Measurements from ENCODE around the gene SESN3.
"Not testable (repeated sequence)": the region's sequence is repeated elsewhere in the genome, so short reads cannot be mapped to it uniquely, and the experiment has no call there.

Gene SESN3

DNA sequence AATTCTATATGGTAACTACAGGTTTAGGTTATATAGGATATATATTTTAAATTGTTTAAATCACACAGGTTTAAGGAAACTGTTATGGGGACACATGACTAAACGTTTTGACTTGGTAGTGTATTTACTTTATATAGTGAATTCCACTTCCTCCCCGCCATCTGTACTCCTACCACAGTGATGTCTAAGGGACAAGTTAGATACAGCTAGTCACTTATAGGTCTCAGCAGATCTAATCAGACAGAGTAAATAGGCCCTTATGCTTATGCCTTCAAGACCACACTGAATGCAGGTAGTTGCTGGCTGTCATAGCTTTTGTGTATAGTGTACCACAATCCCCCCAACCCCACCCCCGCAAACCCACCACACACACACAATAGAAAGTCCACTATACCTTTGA lies 8.2 kb downstream of the SESN3 start:
- DNase-seq = no peak

GRCh38 chr11:95219599-95219998 lies 11.4 kb downstream of the SESN3 start:
- no peak for DNase-seq

DNA sequence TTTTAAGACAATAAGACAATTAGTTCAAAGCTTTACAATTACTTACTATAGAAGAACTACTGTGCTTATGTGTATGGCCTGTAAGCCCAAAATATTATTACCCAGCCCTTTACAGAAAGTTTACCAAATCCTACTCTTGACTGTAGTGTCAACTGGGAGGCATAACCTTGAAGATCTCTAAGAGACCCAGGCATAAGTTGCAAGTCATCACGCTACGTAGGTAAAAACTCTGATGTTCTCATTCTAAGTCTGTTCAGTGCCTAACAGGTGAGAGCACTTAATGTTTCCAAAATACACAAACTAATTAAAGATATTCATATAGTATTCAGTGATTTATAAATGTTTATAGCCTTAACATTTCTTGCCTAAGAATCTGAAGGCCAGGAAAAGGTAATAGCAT lies 12.9 kb downstream of the SESN3 start:
- no peak for DNase-seq

DNA sequence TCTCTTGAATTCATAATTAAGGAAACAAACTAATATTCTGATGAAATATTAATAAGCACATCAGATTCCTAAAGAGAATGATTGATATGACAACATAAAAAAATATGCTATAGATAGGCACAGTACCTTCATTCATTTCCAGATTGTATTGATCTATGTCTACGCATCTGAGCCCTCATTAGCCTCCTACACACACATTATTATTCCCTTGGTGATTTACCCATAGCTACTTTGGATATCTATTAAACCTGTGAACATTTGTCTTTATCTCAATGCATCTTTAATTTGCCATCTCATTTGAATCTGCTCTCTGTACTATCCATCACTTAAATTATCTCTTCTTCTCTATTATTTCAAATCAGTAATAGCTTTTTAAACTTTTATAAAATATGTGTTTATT lies 18.4 kb downstream of the SESN3 start:
- no peak for DNase-seq

- not testable (repeated sequence) for DNase-seq
Observed at GRCh38 chr11:95209535-95209934, 21.5 kb downstream of the SESN3 start.

DNA sequence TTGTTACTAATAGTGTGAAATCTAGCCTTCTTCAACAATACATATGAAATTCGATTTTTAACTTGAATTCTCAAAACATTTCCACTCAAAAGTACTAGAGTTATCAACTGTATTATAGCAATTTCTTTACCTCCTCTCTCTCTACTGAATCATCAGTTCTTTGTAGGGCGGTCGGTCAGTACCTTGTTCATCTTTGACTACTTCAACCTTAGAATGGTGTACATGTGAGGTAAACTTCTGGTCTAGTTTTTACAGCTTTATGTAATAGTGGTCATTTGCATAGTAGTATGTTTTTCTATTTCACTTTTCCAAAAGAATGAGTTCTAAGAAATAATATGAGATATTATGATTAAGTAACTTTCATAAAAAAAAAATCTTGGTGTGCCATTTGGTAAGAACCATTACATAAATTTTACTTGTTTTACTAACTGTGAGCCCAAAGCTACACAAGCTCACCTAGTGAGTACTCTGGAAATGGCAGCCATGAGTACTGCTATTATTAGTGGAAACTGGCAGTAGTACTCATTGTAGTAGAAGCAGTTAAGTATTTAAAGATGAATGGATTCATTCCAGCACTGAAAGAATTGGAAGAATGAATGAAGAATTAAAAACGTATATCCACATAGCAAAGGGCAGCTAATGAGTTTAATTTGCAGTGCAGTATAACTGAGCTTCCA lies 30.1 kb downstream of the SESN3 start:
- no peak for DNase-seq

- DNase-seq = no peak
Observed at GRCh38 chr11:95195831-95196230, 35.2 kb downstream of the SESN3 start.

GRCh38 chr11:95193541-95193940 lies 37.5 kb downstream of the SESN3 start:
- DNase-seq = no peak

DNA sequence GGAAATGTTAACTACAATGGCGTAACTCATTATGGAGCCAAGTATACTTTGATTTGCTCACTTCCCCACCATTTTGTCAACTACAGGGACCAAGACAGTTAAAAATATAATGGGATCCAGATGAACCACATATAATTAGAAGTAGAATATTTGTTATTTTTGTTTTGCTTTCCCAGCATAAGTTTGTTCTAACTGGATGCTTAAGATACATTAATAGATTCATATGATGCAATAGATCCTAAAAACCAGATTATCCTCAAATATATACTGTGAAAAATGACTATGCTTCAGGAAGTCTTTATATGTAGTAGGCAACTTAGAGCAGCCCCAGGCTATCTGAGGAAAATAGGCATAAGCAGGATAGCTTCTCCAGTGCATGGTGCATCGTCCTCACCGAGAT lies 38.3 kb downstream of the SESN3 start:
- peak in 1 of 58 donors; percentile 3 for DNase-seq

- no peak for DNase-seq
Observed at GRCh38 chr11:95187723-95188122, 43.3 kb downstream of the SESN3 start.

- no peak for DNase-seq
Observed at GRCh38 chr11:95182397-95182796, 48.6 kb downstream of the SESN3 start.

GRCh38 chr11:95175818-95176380 lies 55.1 kb downstream of the SESN3 start:
- no peak for DNase-seq

DNA sequence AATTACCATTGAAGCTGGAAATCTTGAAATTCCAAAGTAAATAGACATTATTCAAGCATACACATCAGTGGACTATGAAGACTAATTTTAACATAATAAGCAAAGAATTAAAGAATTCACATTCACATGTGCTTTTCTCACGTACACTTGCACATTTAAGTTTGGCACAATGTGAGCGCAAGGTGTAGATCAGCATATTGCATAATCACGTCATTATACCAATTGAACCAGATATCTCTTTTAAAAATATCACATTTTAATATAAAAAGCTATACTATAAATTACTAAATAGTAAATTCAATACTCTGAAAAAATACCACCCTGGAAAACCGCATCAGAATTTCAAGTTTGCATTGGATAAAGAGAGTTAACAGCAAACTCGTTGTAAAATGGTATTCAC lies 60.7 kb downstream of the SESN3 start:
- no peak for DNase-seq

- no peak for DNase-seq
Observed at GRCh38 chr11:95166781-95167180, 64.2 kb downstream of the SESN3 start.

- DNase-seq = no peak
Observed at GRCh38 chr11:95165638-95166037, 65.4 kb downstream of the SESN3 start.

DNA sequence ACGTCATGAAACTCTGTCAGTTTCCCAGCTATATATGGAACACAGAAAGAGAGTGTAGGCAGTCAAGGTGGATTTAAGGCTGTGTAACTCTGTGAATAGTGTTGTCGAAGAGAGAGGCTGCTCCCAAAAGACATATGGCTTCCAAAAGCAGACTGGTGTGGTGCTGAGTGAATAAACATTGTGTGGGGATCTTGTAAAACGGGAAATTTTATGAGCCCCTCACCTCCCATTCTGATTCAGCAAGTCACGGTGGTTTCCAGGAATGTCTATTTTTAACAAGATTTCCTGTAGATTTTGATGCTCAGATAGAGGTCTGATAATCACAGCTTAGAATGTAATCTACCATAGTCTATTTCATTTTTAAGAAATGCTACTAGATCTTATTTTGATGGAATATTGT lies 67.9 kb downstream of the SESN3 start:
- DNase-seq = no peak

DNA sequence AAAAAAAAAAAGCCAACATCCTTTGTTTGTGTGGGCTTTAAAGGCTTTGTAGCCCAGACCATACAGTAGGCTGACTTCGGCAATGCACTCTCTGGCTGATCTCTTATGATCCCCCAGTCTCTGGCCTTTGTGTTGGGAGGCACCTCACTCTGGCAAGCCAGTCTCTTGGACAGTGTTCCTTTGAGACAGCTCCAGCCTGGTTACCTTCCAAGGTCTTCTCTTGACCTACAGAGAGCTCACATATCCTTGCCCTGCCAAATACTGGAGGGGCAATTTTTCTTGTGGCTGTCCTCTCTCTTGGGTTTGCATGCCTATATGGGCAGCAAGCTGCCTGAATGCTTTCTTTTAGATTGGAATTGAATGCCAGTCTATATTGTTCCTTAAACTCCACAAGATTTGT lies 69.8 kb downstream of the SESN3 start:
- no peak for DNase-seq

- DNase-seq = no peak
Observed at GRCh38 chr11:95157824-95158223, 73.2 kb downstream of the SESN3 start.

GRCh38 chr11:95156916-95157541 lies 74.0 kb downstream of the SESN3 start:
- peak in 7 of 58 donors; percentile 7 to 32 (median 18) for DNase-seq

- no peak for DNase-seq
Observed at GRCh38 chr11:95156133-95156721, 74.8 kb downstream of the SESN3 start.

- DNase-seq = no peak
Observed at GRCh38 chr11:95155385-95155784, 75.6 kb downstream of the SESN3 start.

DNA sequence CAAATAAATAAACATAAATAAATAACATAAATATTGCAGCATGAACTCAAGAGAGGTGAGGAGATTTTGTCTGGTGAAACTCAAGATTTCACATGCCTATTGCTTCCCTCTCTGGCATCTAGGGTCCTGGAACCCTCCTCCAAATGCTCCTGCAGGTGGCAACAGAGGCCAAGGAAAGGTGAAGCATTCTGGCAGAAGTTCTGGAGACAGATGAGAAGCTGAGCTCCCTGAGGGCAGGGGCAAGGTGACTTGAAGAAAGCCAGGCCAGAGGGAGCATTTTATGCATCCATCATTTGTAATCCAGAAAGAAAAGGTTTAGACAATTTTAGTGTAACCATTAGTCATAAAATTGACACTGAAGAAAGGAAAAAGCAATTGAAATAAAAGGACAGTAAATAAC lies 76.5 kb downstream of the SESN3 start:
- DNase-seq = peak in 8 of 58 donors; percentile 4 to 28 (median 12)

DNA sequence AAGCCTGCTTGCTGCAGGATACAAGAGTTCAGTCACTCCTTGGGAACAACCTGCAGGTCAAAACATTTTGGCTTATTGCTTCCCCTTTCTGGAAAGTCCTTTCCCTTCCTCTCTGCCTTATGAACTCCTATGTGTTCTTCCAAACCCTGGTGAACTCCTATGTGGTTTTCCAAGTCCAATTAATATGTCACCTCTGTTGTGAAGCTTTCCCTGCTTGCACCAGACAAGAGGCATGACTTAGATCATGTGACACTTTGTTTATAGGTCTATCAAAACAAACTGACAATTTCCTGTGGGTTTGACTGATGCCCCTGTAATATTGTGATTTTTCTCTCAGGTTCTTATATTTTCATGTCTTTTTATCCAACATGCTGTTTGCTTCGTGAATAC lies 77.2 kb downstream of the SESN3 start:
- no peak for DNase-seq
